ENCODE data around the gene RNGTT.

Gene RNGTT

GRCh38 chr6:88882536-88882935 lies 80.9 kb downstream of the RNGTT start:
- no peak overlapping the region for H3K27ac ChIP-seq
- no peak overlapping the region for H3K4me3 ChIP-seq (ENCODE audit: low read depth, low read length)
- H3K36me3 ChIP-seq: peaks cover 26% of the 10 kb centered on the region
- no peak for DNase-seq
- H3K27me3 ChIP-seq (ENCODE audit: insufficient read depth, low read depth, severe bottlenecking): no peaks in the 10 kb centered on the region
- no peak for TF ChIP-seq CTCF (IDR thresholded peaks at IDR 0.05; ENCODE audit: low read depth, low read length)
- no peaks in the 10 kb centered on the region for H3K9me3 ChIP-seq (ENCODE audit: severe bottlenecking)

- Histone ChIP-seq H3K9me3 (ENCODE audit: severe bottlenecking) (no peaks in the 10 kb centered on the region), H3K4me3 (ENCODE audit: low read depth, low read length) (no peak overlapping the region), H3K36me3 (peaks cover 21% of the 10 kb centered on the region), H3K27me3 (ENCODE audit: insufficient read depth, low read depth, severe bottlenecking) (no peaks in the 10 kb centered on the region), H3K27ac (no peak overlapping the region)
- no peak for TF ChIP-seq CTCF (IDR thresholded peaks at IDR 0.05; ENCODE audit: low read depth, low read length)
- no peak for DNase-seq
Measured at GRCh38 chr6:88881451-88881850, 82.0 kb downstream of the RNGTT start.

GRCh38 chr6:88880021-88880420 lies 83.4 kb downstream of the RNGTT start:
- H3K27me3 ChIP-seq (ENCODE audit: insufficient read depth, low read depth, severe bottlenecking): no peaks in the 10 kb centered on the region
- peaks cover 11% of the 10 kb centered on the region for H3K36me3 ChIP-seq
- TF ChIP-seq CTCF (IDR thresholded peaks at IDR 0.05; ENCODE audit: low read depth, low read length): no peak
- no peak overlapping the region for H3K4me3 ChIP-seq (ENCODE audit: low read depth, low read length)
- no peak overlapping the region for H3K27ac ChIP-seq
- no peak for DNase-seq
- no peaks in the 10 kb centered on the region for H3K9me3 ChIP-seq (ENCODE audit: severe bottlenecking)

- no peak for DNase-seq
- Histone ChIP-seq H3K27ac (no peak overlapping the region), H3K4me3 (ENCODE audit: low read depth, low read length) (no peak overlapping the region), H3K9me3 (ENCODE audit: severe bottlenecking) (no peaks in the 10 kb centered on the region), H3K36me3 (peaks cover 3% of the 10 kb centered on the region; the same call in 1 of the 2 replicates), H3K27me3 (ENCODE audit: insufficient read depth, low read depth, severe bottlenecking) (no peaks in the 10 kb centered on the region)
- no peak for TF ChIP-seq CTCF (IDR thresholded peaks at IDR 0.05; ENCODE audit: low read depth, low read length)
Measured at GRCh38 chr6:88877893-88878292, 85.5 kb downstream of the RNGTT start.

- Histone ChIP-seq H3K27ac (no peak overlapping the region), H3K36me3 (no peaks in the 10 kb centered on the region), H3K4me3 (ENCODE audit: low read depth, low read length) (no peak overlapping the region), H3K9me3 (ENCODE audit: severe bottlenecking) (no peaks in the 10 kb centered on the region), H3K27me3 (ENCODE audit: insufficient read depth, low read depth, severe bottlenecking) (no peaks in the 10 kb centered on the region)
- no peak for DNase-seq
- TF ChIP-seq CTCF (IDR thresholded peaks at IDR 0.05; ENCODE audit: low read depth, low read length): no peak
Measured at GRCh38 chr6:88872962-88873361, 90.5 kb downstream of the RNGTT start.

- H3K36me3 ChIP-seq: no peaks in the 10 kb centered on the region
- H3K4me3 ChIP-seq (ENCODE audit: low read depth, low read length): no peak overlapping the region
- H3K27ac ChIP-seq: no peak overlapping the region
- no peak for TF ChIP-seq CTCF (IDR thresholded peaks at IDR 0.05; ENCODE audit: low read depth, low read length)
- peak; percentile 53 for DNase-seq
- no peaks in the 10 kb centered on the region for H3K27me3 ChIP-seq (ENCODE audit: insufficient read depth, low read depth, severe bottlenecking)
- no peaks in the 10 kb centered on the region for H3K9me3 ChIP-seq (ENCODE audit: severe bottlenecking)
Measured at GRCh38 chr6:88871498-88871897, 91.9 kb downstream of the RNGTT start.

Data from WERI-Rb-1 (cell line).